Right lobe of liver (tissue), 4 donors: ENCODE data around the gene SBF2.

Experiments
- CTCF ChIP-seq, 4 donors: fragments of 200-600 bp in 3 of 4; fragments of 450-650 bp in 1 of 4; IDR thresholded peaks; one replicate each; pipeline versions ENCODE4 v1.5.1 to v1.8.0; 2016 to 2022; ENCODE audit warnings: antibody characterized with exemption in 4 of 4, mild to moderate bottlenecking in 2 of 4
- POLR2A ChIP-seq: fragments of 450-650 bp; IDR thresholded peaks from one replicate; pipeline ENCODE4 v1.6.1; 2017; ENCODE audit warnings: antibody characterized with exemption, mild to moderate bottlenecking
- donor health status: DM: no; HTN: no; CAD: no.
- donor health status: DM: no; HTN: no; CAD: no.
- donor health status: DM: no; HTN: yes; CAD: no.

GRCh38 chr11:9787260-9787659 is 506.8 kb downstream of the SBF2 start:
- TF ChIP-seq CTCF (IDR thresholded peaks at IDR 0.05) (no peak), POLR2A (no peak)
